C1 segment of cervical spinal cord (tissue), 14 donors: ENCODE measurements around the gene ZNF846.
"Not testable (repeated sequence)": the region's sequence is repeated elsewhere in the genome, so short reads cannot be mapped to it uniquely, and the experiment has no call there.

Source experiments
- DNase-seq, 14 donors: peaks; one replicate each; lab custom pipeline; 2025; lab: John Stamatoyannopoulos, UW

The ZNF846 gene

DNA sequence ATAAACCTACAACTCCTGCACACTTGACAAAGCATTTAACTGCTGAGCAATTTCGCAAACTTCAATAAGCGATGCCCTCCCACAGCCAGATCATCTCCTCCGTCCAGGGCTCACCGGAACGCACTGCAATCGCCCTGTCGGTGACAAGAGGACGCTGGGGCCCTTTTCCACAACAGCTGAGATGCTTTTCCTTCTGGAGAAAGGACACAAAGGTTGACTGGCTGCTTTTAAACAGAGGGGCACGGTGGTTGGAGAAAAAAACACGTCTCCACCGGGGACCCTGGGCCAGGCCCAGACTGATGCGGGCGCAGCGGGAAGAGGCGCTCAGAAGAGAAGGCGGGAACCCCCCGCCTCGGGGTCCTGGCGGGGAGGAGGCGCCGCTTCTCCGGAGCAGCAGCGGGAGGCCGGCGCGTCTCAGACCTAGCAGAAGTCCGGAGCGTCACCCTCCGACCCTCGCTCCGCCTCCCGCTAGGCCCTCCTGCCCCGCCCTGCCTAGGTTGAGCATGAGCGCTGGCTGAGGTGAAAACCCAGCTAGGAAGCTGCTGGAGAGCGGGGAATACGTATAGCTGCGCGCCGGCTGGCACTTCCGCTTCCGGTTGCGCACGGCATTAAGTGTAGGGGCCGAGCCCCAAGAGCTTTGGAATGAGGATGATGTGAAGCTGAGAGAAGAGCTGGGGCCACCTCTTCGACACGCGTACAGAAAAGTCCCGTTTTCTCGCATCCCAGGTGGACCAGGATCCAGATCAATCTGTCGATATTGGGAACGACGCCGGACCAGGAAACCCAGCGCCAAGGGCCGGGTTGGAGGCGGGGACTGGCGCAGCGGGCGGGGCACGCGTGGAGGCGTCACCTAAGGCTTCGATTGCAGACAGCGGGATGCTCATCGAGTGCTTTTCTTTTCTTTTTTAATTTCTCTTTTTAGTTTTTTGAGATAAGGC is at the start of gene ZNF846:
Gene ZNF846 (minus strand): TSS at position 564 of the 938 bp plus-strand sequence. CDS start 3,788 bp downstream, outside the sequence.
- peak; percentile 23 to 94 (median 86) for DNase-seq

DNA sequence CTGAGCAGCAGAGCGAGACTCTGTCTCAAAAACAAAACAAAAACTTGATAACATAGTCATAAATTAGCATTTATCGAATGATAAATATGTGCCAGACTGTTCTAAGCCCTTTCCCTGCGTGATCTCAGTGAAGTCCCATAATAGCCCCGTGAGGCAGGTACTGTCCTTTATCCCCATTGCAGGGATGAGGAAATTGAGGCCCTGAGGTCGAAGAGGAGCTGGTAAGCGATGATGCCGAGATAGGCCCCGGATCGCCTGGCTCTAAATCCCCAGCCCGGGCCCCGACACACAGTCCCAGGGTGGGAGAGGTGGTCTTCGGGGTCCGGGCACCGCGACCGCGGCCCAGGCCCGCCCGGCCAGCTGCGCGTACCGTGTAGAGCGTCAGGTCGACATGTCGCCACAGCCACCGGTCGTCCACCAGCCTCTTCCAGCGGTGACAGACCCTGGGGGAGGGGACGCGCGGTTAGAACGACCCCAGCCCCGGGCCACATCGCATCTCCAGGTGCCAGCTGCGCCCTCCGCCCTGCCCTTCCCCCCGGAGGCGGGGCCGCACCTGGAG is 49.7 kb upstream of the ZNF846 start:
- peak in 1 of 14 donors; percentile 31 for DNase-seq

- no peak for DNase-seq
These were observed 42.6 kb upstream of the ZNF846 start for GRCh38 chr19:9811139-9811538.

DNA sequence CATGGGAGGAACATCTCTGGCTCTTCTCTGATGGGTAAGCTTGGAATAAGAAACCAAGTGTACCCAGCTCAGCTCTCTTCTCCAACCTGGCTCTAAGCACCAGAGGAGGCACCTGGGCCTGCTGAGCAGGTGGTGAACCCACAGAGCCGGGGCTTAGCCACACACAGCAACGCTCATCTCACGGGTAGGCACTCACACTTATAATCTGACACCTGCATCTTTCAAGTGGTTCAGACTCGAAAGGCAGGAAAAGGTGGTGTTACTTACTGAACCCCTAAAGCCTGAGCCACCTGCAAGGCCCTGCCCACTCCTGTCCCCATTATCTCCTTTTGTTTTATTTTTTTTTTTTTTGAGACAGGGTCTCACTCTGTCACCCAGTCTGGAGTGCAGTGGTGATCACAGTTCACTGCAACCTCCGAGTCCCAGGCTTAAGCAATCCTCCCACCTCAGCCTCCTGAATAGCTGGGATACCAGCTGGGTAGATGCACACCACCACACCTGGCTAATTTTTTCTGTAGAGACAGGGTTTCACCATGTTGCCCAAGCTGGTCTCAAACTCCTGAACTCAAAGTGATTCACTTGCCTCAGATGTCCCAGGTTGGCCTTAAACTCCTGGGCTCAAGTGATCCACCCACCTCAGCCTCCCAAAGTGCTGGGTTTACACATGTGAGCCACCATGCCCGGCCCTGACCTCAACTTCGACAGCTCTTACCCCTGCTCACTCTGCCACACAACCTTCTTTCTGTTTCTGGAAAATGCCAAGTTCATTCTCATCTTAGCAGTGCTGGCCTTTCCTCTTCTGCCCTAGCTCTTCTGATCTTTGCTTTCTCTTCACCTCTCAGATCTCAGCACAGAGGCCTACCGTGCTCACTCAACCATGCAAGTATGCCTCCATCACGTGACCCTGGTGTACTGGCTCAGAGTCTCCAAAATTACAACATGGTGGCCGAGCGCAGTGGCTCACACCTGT is 40.6 kb upstream of the ZNF846 start:
- no peak for DNase-seq

- no peak for DNase-seq
These were observed 38.3 kb upstream of the ZNF846 start for GRCh38 chr19:9806803-9807202.

- DNase-seq, result no peak
These were observed 33.4 kb upstream of the ZNF846 start for GRCh38 chr19:9801976-9802375.

DNA sequence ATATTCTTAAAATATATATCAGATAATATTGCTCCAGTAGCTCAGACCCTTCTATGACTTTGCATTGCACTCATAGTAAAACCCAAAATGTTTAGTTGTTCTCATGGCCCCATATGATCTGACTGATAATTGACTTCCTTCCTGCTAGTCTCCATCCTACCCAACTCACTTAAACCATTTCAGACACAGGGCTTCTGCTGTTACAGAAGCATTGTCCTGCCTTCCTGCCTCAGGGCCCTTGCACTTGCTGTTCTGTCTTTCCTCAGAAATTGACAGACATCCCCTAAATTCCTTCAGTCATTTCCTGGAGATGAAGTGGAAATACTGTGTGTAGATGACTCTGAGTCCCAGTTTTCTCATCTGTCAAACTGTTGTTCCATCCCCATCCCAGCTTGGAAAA is 30.6 kb upstream of the ZNF846 start:
- DNase-seq, result no peak

- no peak for DNase-seq
These were observed 29.3 kb upstream of the ZNF846 start for GRCh38 chr19:9797871-9798270.

DNA sequence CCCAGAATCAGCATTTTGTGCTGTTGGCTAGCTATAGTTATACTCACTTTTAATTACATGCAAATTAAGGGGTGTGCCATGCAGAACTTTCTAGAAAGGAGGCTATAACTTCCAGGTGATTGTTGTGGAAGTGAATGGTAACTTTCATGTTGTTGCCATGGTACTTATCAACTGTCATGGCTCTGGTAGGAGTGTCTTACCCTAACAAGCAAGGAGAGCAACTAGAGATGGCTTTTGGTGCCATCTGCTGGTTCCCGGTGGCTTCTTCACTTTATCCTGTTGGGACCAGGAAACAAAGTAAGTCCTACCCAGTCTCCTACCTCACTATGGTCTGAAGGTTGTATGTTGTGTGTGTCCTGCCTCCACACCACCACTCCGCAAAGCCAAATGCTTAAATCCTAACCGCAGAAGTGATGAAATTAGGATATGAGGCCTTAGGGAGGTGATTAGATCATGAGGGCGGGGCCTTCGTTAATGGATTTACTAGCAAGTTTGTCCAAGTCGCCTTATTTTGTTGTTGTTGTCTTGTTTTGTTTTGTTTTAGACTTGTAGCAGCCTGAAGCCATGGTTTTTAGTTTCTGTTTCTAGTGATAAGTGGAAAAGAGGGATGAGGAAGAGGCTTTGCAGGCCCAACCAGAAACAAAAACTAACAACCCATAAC is 27.7 kb upstream of the ZNF846 start:
- DNase-seq, result peak in 12 of 14 donors; percentile 19 to 66 (median 51)

GRCh38 chr19:9793071-9793591 is 24.6 kb upstream of the ZNF846 start:
- DNase-seq, result peak in 1 of 14 donors; percentile 29

DNA sequence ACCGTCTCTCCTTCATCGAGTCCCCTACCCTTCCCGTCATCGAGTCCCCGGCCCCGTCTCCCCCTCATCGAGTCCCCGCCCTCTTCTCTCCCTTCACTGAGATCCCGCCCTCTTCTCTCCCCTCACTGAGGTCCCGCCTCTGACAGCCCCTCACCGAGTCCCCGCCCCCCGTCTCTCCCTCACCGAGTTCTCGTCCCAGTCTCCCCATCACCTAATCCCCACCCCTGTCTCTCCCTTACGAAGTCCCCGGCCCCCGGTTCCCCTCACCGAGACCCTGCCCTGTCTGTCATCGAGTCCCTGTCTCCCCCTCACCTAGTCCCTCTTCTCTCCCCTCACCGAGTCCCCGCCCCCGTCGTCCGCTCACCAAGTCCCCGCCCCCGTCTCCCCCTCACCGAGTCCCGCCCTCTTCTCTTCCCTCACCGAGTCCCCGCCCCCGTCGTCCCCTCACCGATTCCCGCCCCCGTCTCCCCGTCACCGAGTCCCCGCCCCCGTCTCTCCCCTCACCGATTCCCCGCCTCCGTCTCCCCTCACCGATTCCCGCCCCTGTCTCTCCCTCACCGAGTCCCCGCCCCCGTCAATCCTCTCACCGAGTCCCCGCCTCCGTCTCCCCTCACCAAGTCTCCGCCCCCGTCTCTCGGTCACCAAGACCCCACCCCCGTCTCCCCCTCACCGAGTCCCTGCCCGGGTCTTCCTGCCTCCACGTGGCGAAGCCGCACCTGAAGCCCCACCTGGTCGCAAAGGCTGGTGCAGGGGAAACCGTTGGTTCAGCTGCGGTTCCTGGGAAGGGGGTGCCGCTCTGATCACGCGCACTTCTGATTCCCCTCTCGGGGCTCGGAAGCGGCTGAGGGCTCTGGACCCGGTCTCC is 23.9 kb upstream of the ZNF846 start:
- DNase-seq, result peak; percentile 71 to 98 (median 92)

DNA sequence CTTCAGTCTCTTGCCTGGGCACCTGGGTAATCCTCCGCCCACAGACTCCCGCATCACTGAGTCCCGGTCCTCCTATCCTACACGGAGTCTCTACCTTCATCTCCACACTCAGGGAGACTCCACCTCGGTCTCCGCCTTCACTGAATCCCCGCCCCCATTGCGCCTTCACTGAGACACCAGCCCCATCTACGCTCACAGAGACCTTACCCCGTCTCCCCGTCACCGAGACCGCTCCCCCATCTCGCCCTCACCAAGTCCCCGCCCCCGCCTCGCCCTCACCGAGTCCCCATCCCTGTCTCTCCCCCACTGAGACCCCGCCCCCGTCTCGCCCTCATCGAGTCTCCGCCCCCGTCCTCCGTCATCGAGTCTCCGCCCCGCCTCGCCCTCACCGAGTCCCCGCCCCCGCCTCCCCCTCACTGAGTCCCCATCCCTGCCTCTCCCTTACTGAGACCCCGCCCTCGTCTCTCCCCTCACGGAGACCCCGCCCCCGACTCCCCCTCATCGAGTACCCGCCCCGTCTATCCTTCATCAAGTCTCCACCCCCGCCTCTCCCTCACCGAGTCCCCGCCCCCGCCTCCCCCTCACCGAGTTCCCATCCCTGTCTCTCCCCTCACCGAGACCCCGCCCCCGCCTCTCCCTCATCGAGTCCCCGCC is 23.1 kb upstream of the ZNF846 start:
- peak; percentile 67 to 97 (median 93) for DNase-seq

GRCh38 chr19:9791073-9791367 is 22.5 kb upstream of the ZNF846 start:
- not testable (repeated sequence) for DNase-seq

GRCh38 chr19:9789579-9789978 is 21.0 kb upstream of the ZNF846 start:
- DNase-seq, result not testable (repeated sequence)

- no peak for DNase-seq
These were observed 20.5 kb upstream of the ZNF846 start for GRCh38 chr19:9789066-9789465.

DNA sequence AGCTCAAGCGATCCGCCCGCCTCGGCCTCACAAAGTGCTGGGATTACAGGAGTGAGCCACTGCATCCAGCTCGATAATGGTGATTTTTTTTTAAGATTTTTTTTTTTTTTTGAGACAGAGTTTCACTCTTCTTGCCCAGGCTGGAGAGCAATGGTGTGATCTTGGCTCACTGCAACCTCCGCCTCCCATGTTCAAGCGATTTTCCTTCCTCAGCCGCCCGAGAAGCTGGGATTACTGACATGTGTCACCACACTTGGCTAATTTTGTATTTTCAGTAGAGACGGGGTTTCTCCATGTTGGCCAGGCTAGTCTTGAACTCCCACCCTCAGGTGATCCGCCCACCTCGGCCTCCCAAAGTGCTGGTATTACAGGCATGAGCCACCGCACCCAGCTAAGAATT is 20.1 kb upstream of the ZNF846 start:
- not testable (repeated sequence) for DNase-seq

GRCh38 chr19:9786819-9787218 is 18.3 kb upstream of the ZNF846 start:
- no peak for DNase-seq

DNA sequence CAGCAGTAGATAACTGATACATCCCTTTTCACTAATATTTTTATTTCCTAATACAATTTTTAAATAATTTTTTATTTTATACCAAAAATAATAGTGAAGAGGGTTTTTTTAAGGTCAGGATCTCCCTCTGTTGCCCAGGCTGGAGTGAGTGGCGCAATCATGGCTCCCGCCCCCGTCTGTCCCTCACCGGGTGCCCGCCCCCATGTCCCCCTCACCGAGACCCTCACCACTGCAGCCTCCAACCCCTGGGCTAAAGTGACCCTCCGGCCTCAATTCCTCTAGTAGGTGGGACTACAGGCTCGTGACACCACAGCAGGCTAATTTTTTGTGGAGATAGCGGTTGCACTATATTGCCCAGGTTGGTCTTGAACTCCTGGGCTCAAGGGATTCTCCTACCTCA is 17.8 kb upstream of the ZNF846 start:
- peak in 1 of 14 donors; percentile 11 for DNase-seq
